Suprapubic skin (tissue), 4 donors: Measurements from ENCODE around the gene CIB4. TPM values are rescaled to one million over a fixed set of nuclear protein-coding genes. Genes with fewer than 3 reads are reported as not detected.

Source experiments
- DNase-seq, 2 donors: peaks; one replicate each; pipeline ENCODE4 v3.0.0-alpha.2; 2019; ENCODE audit warnings: low spot score in 2 of 2
- H3K27ac ChIP-seq: fragments of 200-600 bp; sonication (generic); one replicate; pipeline ENCODE4 v1.5.1; 2019
- H3K27me3 ChIP-seq: fragments of 200-600 bp; sonication (generic); one replicate; pipeline ENCODE4 v1.5.1; 2019
- H3K36me3 ChIP-seq: fragments of 200-600 bp; sonication (generic); one replicate; pipeline ENCODE4 v1.5.1; 2019
- H3K4me1 ChIP-seq: fragments of 200-600 bp; sonication (generic); one replicate; pipeline ENCODE4 v1.5.1; 2019
- H3K4me3 ChIP-seq: fragments of 200-600 bp; sonication (generic); one replicate; pipeline ENCODE4 v1.5.1; 2019; ENCODE audit warnings: mild to moderate bottlenecking
- H3K9me3 ChIP-seq: fragments of 200-600 bp; sonication (generic); one replicate; pipeline ENCODE4 v1.5.1; 2019
- EP300 ChIP-seq: sonication (generic); formaldehyde crosslinking; IDR thresholded peaks from one replicate; pipeline ENCODE4 v1.6.1; 2017; ENCODE audit warnings: antibody characterized with exemption
- POLR2A ChIP-seq, 2 donors: fragments of 450-650 bp; IDR thresholded peaks; one replicate each; pipeline ENCODE4 v1.6.1; 2017; ENCODE audit warnings: antibody characterized with exemption in 2 of 2, mild to moderate bottlenecking in 2 of 2, moderate library complexity in 2 of 2
- POLR2AphosphoS5 ChIP-seq, 3 donors: sonication (generic); formaldehyde crosslinking; IDR thresholded peaks; one replicate each; pipeline ENCODE4 v1.6.1; 2017; ENCODE audit warnings: antibody characterized with exemption in 3 of 3
- WGBS: methylation state at CpG from one replicate; pipeline ENCODE4 v1.1.5; 2018; 5-methylcytosine and 5-hydroxymethylcytosine counted together
- total RNA-seq, 4 donors: library from RNA; depleted of rRNA; stranded (reverse); fragments of >200 nt; gene quantifications; one replicate each; pipeline ENCODE4 v1.1.0, GENCODE V29; 2016
- TF ChIP-seq, protein P1 (sequence below), 2 donors: fragments of 200-600 bp in 1 of 2; fragments of 450-650 bp in 1 of 2; sonication (generic) in 1 of 2; IDR thresholded peaks; one replicate each; pipeline ENCODE4 v1.5.1; 2016 to 2019; ENCODE audit warnings: antibody characterized with exemption in 2 of 2, mild to moderate bottlenecking in 1 of 2, moderate library complexity in 1 of 2

CIB4 gene
- total RNA-seq, 4 donors from 2014 or later = not detected

DNA sequence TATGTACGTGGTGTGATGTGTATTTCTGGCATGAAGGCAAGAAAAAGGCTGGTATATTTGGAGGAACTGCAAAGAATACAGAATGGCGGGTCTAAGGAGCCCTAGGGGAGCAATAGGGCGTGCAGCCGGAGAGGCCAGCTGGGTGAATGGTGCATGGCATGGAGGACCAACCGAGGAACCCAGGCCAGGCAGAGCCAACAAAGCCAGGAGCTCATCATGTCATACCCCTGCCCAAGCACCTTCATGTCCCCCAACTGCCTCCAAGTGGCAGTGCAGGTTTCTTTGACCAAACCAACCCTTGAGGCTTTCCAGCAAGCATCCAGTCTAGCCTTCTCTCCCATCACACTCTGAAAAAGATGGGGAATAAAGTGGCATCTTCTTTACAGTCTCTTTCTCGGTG lies 42.4 kb upstream of the CIB4 start:
- DNase-seq = no peak
- H3K9me3 ChIP-seq = no peaks in the 10 kb centered on the region
- H3K36me3 ChIP-seq = no peaks in the 10 kb centered on the region
- H3K27ac ChIP-seq = no peak overlapping the region
- no peak overlapping the region for H3K4me3 ChIP-seq
- peaks cover 29% of the 10 kb centered on the region for H3K27me3 ChIP-seq
- no peaks in the 10 kb centered on the region for H3K4me1 ChIP-seq
- no peak for TF ChIP-seq POLR2AphosphoS5 (IDR thresholded peaks at IDR 0.05)
- no peak for TF ChIP-seq POLR2A (IDR thresholded peaks at IDR 0.05)
- TF ChIP-seq EP300 = no peak
- TF ChIP-seq, protein P1, sequence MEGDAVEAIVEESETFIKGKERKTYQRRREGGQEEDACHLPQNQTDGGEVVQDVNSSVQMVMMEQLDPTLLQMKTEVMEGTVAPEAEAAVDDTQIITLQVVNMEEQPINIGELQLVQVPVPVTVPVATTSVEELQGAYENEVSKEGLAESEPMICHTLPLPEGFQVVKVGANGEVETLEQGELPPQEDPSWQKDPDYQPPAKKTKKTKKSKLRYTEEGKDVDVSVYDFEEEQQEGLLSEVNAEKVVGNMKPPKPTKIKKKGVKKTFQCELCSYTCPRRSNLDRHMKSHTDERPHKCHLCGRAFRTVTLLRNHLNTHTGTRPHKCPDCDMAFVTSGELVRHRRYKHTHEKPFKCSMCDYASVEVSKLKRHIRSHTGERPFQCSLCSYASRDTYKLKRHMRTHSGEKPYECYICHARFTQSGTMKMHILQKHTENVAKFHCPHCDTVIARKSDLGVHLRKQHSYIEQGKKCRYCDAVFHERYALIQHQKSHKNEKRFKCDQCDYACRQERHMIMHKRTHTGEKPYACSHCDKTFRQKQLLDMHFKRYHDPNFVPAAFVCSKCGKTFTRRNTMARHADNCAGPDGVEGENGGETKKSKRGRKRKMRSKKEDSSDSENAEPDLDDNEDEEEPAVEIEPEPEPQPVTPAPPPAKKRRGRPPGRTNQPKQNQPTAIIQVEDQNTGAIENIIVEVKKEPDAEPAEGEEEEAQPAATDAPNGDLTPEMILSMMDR (IDR thresholded peaks at IDR 0.05) = no peak
- WGBS = 85% methylated on average over 6 of the region's 6 CpGs

DNA sequence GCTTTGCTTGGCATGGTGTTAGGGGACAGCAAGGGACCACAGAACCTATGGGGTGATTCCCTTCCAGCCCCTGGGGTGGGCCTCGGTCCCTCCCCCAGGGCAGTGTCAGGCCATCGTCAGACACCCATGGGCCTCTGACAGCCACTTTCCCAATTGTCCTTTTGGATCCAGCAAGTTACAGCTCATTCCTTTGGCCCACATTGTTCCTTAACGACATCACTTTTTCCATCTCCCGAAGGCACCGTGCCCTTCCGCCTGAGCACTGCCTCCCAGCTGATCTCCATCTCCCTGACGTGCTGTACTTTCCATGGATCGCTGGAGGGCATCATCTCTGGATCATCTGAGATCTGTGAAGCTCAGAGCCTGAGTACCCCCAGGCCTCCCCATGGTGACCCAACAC lies 41.0 kb upstream of the CIB4 start:
- TF ChIP-seq POLR2AphosphoS5 (IDR thresholded peaks at IDR 0.05) (no peak), POLR2A (IDR thresholded peaks at IDR 0.05) (no peak), EP300 (no peak)
- TF ChIP-seq, protein P1 (IDR thresholded peaks at IDR 0.05) = no peak
- Histone ChIP-seq H3K4me1 (no peaks in the 10 kb centered on the region), H3K36me3 (no peaks in the 10 kb centered on the region), H3K27ac (no peak overlapping the region), H3K27me3 (peaks cover 27% of the 10 kb centered on the region), H3K9me3 (no peaks in the 10 kb centered on the region), H3K4me3 (no peak overlapping the region)
- 70% methylated on average over 8 of the region's 8 CpGs for WGBS
- DNase-seq = no peak

- 78% methylated on average over 3 of the region's 3 CpGs for WGBS
- Histone ChIP-seq H3K4me3 (no peak overlapping the region), H3K4me1 (no peaks in the 10 kb centered on the region), H3K27me3 (peaks cover 25% of the 10 kb centered on the region), H3K27ac (no peak overlapping the region), H3K36me3 (no peaks in the 10 kb centered on the region), H3K9me3 (no peaks in the 10 kb centered on the region)
- DNase-seq = no peak
- TF ChIP-seq POLR2AphosphoS5 (IDR thresholded peaks at IDR 0.05) (no peak), EP300 (no peak), POLR2A (IDR thresholded peaks at IDR 0.05) (no peak)
- TF ChIP-seq, protein P1 (IDR thresholded peaks at IDR 0.05) = no peak
Observed at GRCh38 chr2:26681656-26682055, 40.5 kb upstream of the CIB4 start.

- Histone ChIP-seq H3K27me3 (peaks cover 16% of the 10 kb centered on the region), H3K36me3 (no peaks in the 10 kb centered on the region), H3K9me3 (no peaks in the 10 kb centered on the region), H3K4me3 (no peak overlapping the region), H3K4me1 (no peaks in the 10 kb centered on the region), H3K27ac (no peak overlapping the region)
- DNase-seq = no peak
- TF ChIP-seq EP300 = no peak
- TF ChIP-seq, protein P1 (IDR thresholded peaks at IDR 0.05) = no peak
- TF ChIP-seq POLR2AphosphoS5 (IDR thresholded peaks at IDR 0.05) = no peak
- no peak for TF ChIP-seq POLR2A (IDR thresholded peaks at IDR 0.05)
- 71% methylated on average over 4 of the region's 4 CpGs for WGBS
Observed at GRCh38 chr2:26679867-26680266, 38.7 kb upstream of the CIB4 start.

GRCh38 chr2:26678035-26678434 lies 36.9 kb upstream of the CIB4 start:
- Histone ChIP-seq H3K36me3 (no peaks in the 10 kb centered on the region), H3K9me3 (no peaks in the 10 kb centered on the region), H3K4me1 (no peaks in the 10 kb centered on the region), H3K4me3 (no peak overlapping the region), H3K27me3 (peaks cover 14% of the 10 kb centered on the region), H3K27ac (no peak overlapping the region)
- 85% methylated on average over 4 of the region's 4 CpGs for WGBS
- TF ChIP-seq POLR2A (IDR thresholded peaks at IDR 0.05) (no peak), POLR2AphosphoS5 (IDR thresholded peaks at IDR 0.05) (no peak), EP300 (no peak)
- TF ChIP-seq, protein P1 (IDR thresholded peaks at IDR 0.05) = no peak
- no peak for DNase-seq
